Smooth muscle cell (in vitro differentiated cells): Measurements from ENCODE around the gene CA7. TPM values are rescaled to one million over a fixed set of nuclear protein-coding genes. Genes with fewer than 3 reads are reported as not detected.
"Not testable (repeated sequence)": the region's sequence is repeated elsewhere in the genome, so short reads cannot be mapped to it uniquely, and the experiment has no call there.

ENCODE experiments used
- DNase-seq: peaks from one replicate; lab custom pipeline; 2025; ENCODE audit not compliant: unreplicated experiment; lab: John Stamatoyannopoulos, UW
- H2AFZ ChIP-seq: fragments of 200-600 bp; sonication (generic); 2 replicates; pipeline ENCODE4 v1.6.0; 2016; ENCODE audit warnings: antibody characterized with exemption, low read depth, mild to moderate bottlenecking
- H3F3A ChIP-seq: fragments of 200-600 bp; sonication (generic); 2 replicates; pipeline ENCODE4 v1.6.0; 2017; ENCODE audit warnings: antibody characterized with exemption, low read depth
- H3K27ac ChIP-seq: fragments of 200-600 bp; sonication (generic); 2 replicates; pipeline ENCODE4 v1.5.1; 2016; ENCODE audit warnings: low read depth, mild to moderate bottlenecking
- H3K27me3 ChIP-seq: fragments of 200-600 bp; sonication (generic); 2 replicates; pipeline ENCODE4 v1.6.1; 2016; ENCODE audit warnings: low read depth, mild to moderate bottlenecking
- H3K36me3 ChIP-seq: fragments of 200-600 bp; sonication (generic); 2 replicates; pipeline ENCODE4 v1.5.1; 2016; ENCODE audit warnings: low read depth
- H3K4me1 ChIP-seq: fragments of 200-600 bp; sonication (generic); 2 replicates; pipeline ENCODE4 v1.5.1; 2016; ENCODE audit warnings: low read depth
- H3K4me2 ChIP-seq: fragments of 200-600 bp; sonication (generic); 2 replicates; pipeline ENCODE4 v1.6.0; 2016; ENCODE audit warnings: mild to moderate bottlenecking
- H3K4me3 ChIP-seq: fragments of 200-600 bp; sonication (generic); 2 replicates; pipeline ENCODE4 v1.5.1; 2016; ENCODE audit warnings: mild to moderate bottlenecking
- H3K79me2 ChIP-seq: fragments of 200-600 bp; sonication (generic); 2 replicates; pipeline ENCODE4 v1.6.0; 2016; ENCODE audit warnings: low read depth, mild to moderate bottlenecking
- H3K9ac ChIP-seq: fragments of 200-600 bp; sonication (generic); 2 replicates; pipeline ENCODE4 v1.6.0; 2016; ENCODE audit warnings: low read depth
- H3K9me3 ChIP-seq: fragments of 200-600 bp; sonication (generic); replicated peaks from 2 replicates; pipeline ENCODE4 v1.5.1; 2016; ENCODE audit warnings: low read depth
- H4K20me1 ChIP-seq: fragments of 200-600 bp; sonication (generic); 2 replicates; pipeline ENCODE4 v1.6.0; 2016; ENCODE audit warnings: low read depth
- CTCF ChIP-seq: fragments of 200-600 bp; sonication (generic); IDR thresholded peaks from 2 replicates; pipeline ENCODE4 v1.5.1; 2017; ENCODE audit warnings: borderline replicate concordance, mild to moderate bottlenecking, antibody characterized with exemption; ENCODE audit not compliant: insufficient read depth, poor library complexity, severe bottlenecking
- WGBS: methylation state at CpG from one replicate; pipeline ENCODE4 v1.1.7; 2016; ENCODE audit warnings: low lambda C conversion rate; 5-methylcytosine and 5-hydroxymethylcytosine counted together
- polyA plus RNA-seq: library from polyadenylated mRNA; unstranded; fragments of >200 nt; fragmentation: Nextera tagmentation; extraction: Ambion mirVana; gene quantifications from 2 replicates; pipeline ENCODE4 v1.2.1, GENCODE V29; 2016
- total RNA-seq: library from RNA; depleted of rRNA; stranded (reverse); fragments of >200 nt; gene quantifications from 2 replicates; pipeline ENCODE4 v1.2.3, GENCODE V29; 2014

The CA7 gene
- total and polyA plus RNA-seq, 2 experiments from 2014 or later, result not detected

- no peak overlapping the region for H3K27ac ChIP-seq
- 83% methylated on average over 2 of the region's 2 CpGs for WGBS
- no peak for TF ChIP-seq CTCF
- no peaks in the 10 kb centered on the region for H3K27me3 ChIP-seq
- no peaks in the 10 kb centered on the region for H3K4me1 ChIP-seq
- H2AFZ ChIP-seq, result no peak overlapping the region
- H3F3A ChIP-seq, result peaks cover 9% of the 10 kb centered on the region
- H3K4me2 ChIP-seq, result no peak overlapping the region
- no peaks in the 10 kb centered on the region for H3K9me3 ChIP-seq
- H4K20me1 ChIP-seq, result no peaks in the 10 kb centered on the region
- no peaks in the 10 kb centered on the region for H3K79me2 ChIP-seq
- no peak overlapping the region for H3K4me3 ChIP-seq
- no peak overlapping the region for H3K9ac ChIP-seq
- H3K36me3 ChIP-seq, result no peaks in the 10 kb centered on the region
- DNase-seq, result no peak
Measured at GRCh38 chr16:66894055-66894454, 49.8 kb downstream of the CA7 start.

- Histone ChIP-seq H3K9ac (no peak overlapping the region), H3K27me3 (no peaks in the 10 kb centered on the region), H2AFZ (no peak overlapping the region), H3F3A (peaks cover 11% of the 10 kb centered on the region), H3K27ac (no peak overlapping the region), H3K79me2 (no peaks in the 10 kb centered on the region), H3K9me3 (no peaks in the 10 kb centered on the region), H3K4me2 (no peak overlapping the region), H3K4me1 (no peaks in the 10 kb centered on the region), H3K36me3 (no peaks in the 10 kb centered on the region), H4K20me1 (no peaks in the 10 kb centered on the region), H3K4me3 (no peak overlapping the region)
- DNase-seq, result no peak
- TF ChIP-seq CTCF, result peak; percentile 83
- WGBS, result 58% methylated on average over 11 of the region's 11 CpGs
Measured at GRCh38 chr16:66894948-66895688, 50.9 kb downstream of the CA7 start.

GRCh38 chr16:66895689-66895979 lies 51.4 kb downstream of the CA7 start:
- no peak for DNase-seq
- no peak for TF ChIP-seq CTCF
- no peaks in the 10 kb centered on the region for H3K79me2 ChIP-seq
- no peak overlapping the region for H2AFZ ChIP-seq
- H4K20me1 ChIP-seq, result no peaks in the 10 kb centered on the region
- H3K4me1 ChIP-seq, result no peaks in the 10 kb centered on the region
- H3K4me2 ChIP-seq, result no peak overlapping the region
- no peak overlapping the region for H3K27ac ChIP-seq
- no peak overlapping the region for H3K9ac ChIP-seq
- no peak overlapping the region for H3K4me3 ChIP-seq
- peaks cover 11% of the 10 kb centered on the region for H3F3A ChIP-seq
- H3K9me3 ChIP-seq, result no peaks in the 10 kb centered on the region
- no peaks in the 10 kb centered on the region for H3K27me3 ChIP-seq
- H3K36me3 ChIP-seq, result no peaks in the 10 kb centered on the region
- 97% methylated on average over 5 of the region's 5 CpGs for WGBS

- no peaks in the 10 kb centered on the region for H3K9me3 ChIP-seq
- H3F3A ChIP-seq, result peaks cover 11% of the 10 kb centered on the region
- no peaks in the 10 kb centered on the region for H3K36me3 ChIP-seq
- DNase-seq, result no peak
- no peaks in the 10 kb centered on the region for H3K79me2 ChIP-seq
- TF ChIP-seq CTCF, result no peak
- no peak overlapping the region for H2AFZ ChIP-seq
- H3K27me3 ChIP-seq, result no peaks in the 10 kb centered on the region
- H3K4me1 ChIP-seq, result no peaks in the 10 kb centered on the region
- H3K9ac ChIP-seq, result no peak overlapping the region
- H3K4me2 ChIP-seq, result no peak overlapping the region
- no peaks in the 10 kb centered on the region for H4K20me1 ChIP-seq
- 96% methylated on average over 3 of the region's 3 CpGs for WGBS
- H3K27ac ChIP-seq, result no peak overlapping the region
- no peak overlapping the region for H3K4me3 ChIP-seq
Measured at GRCh38 chr16:66895999-66896398, 51.8 kb downstream of the CA7 start.

- 79% methylated on average over 5 of the region's 5 CpGs for WGBS
Measured at GRCh38 chr16:66896682-66897081, 52.5 kb downstream of the CA7 start.

More at GRCh38 chr16:66896682-66897081, 52.5 kb downstream of the CA7 start:
- not testable (repeated sequence) for H3K79me2 ChIP-seq, H3K4me3 ChIP-seq, H2AFZ ChIP-seq, DNase-seq, H3K9me3 ChIP-seq, H3K4me2 ChIP-seq, H3K27ac ChIP-seq, H3K9ac ChIP-seq, H3K36me3 ChIP-seq, H4K20me1 ChIP-seq, H3K4me1 ChIP-seq, H3K27me3 ChIP-seq
- peaks cover 11% of the 10 kb centered on the region for H3F3A ChIP-seq
